CD4-positive, CD25-positive, alpha-beta regulatory T cell (primary cell): ENCODE results near the gene MSI2. TPM values are rescaled to one million over a fixed set of nuclear protein-coding genes. Genes with fewer than 3 reads are reported as not detected.
A peak's percentile ranks its signal among the peaks of the same experiment; 100 is the strongest.

Experiments
- ATAC-seq, 2 donors: fragments of 150-1000 bp; cut with Tn5 transposase; one replicate each; pipeline ENCODE4 v1.10.0; 2021; ENCODE audit warnings: low read depth in 2 of 2, moderate number of reproducible peaks in 2 of 2, moderate library complexity in 1 of 2
- DNase-seq, 3 donors: peaks; one replicate each; pipeline versions ENCODE4 v3.0.0 to v3.0.0-alpha.2; 2012 to 2022; ENCODE audit warnings: mixed read lengths in 1 of 3
- H3K27ac ChIP-seq: one replicate; pipeline ENCODE4 v1.7.0; 2013; ENCODE audit warnings: mild to moderate bottlenecking, low read length; ENCODE audit not compliant: insufficient read depth, poor library complexity, severe bottlenecking
- H3K27me3 ChIP-seq: one replicate; pipeline ENCODE4 v1.7.0; 2013; ENCODE audit warnings: low read length; ENCODE audit not compliant: control insufficient read depth, insufficient read depth
- H3K36me3 ChIP-seq: one replicate; pipeline ENCODE4 v1.7.0; 2013; ENCODE audit warnings: mild to moderate bottlenecking, low read length, moderate library complexity; ENCODE audit not compliant: control insufficient read depth, insufficient read depth
- H3K4me1 ChIP-seq: 2 replicates; pipeline ENCODE4 v1.7.0; 2013; ENCODE audit warnings: mild to moderate bottlenecking, low read length; ENCODE audit not compliant: insufficient read depth, control insufficient read depth, poor library complexity, severe bottlenecking
- H3K4me3 ChIP-seq: one replicate; pipeline ENCODE4 v1.7.0; 2013; ENCODE audit warnings: low read depth, mild to moderate bottlenecking, low read length, moderate library complexity
- H3K9me3 ChIP-seq, 2 experiments: 1 replicate in 1 of 2; 2 replicates in 1 of 2; pipeline ENCODE4 v1.7.0; 2013; ENCODE audit warnings: low read length in 2 of 2, mild to moderate bottlenecking in 1 of 2, moderate library complexity in 1 of 2; ENCODE audit not compliant: control insufficient read depth in 2 of 2
- H3K27ac Mint-ChIP-seq, 3 donors: one replicate each; pipeline ENCODE4 v1.8.0; 2020 to 2022; ENCODE audit warnings: mild to moderate bottlenecking in 3 of 3, mixed read lengths in 3 of 3, moderate library complexity in 2 of 3
- H3K27me3 Mint-ChIP-seq: one replicate; pipeline ENCODE4 v1.8.0; 2022; ENCODE audit warnings: mild to moderate bottlenecking, mixed read lengths
- H3K36me3 Mint-ChIP-seq: one replicate; pipeline ENCODE4 v1.8.0; 2020; ENCODE audit warnings: mixed read lengths
- H3K4me1 Mint-ChIP-seq, 4 donors: one replicate each; pipeline ENCODE4 v1.8.0; 2020 to 2022; ENCODE audit warnings: mixed read lengths in 4 of 4, mild to moderate bottlenecking in 1 of 4
- H3K4me3 Mint-ChIP-seq, 4 donors: one replicate each; pipeline ENCODE4 v1.8.0; 2020 to 2022; ENCODE audit warnings: mild to moderate bottlenecking in 4 of 4, mixed read lengths in 4 of 4, moderate library complexity in 3 of 4
- H3K9me3 Mint-ChIP-seq, 7 donors: one replicate each; pipeline ENCODE4 v1.8.0; 2020 to 2022; ENCODE audit warnings: mixed read lengths in 7 of 7, mild to moderate bottlenecking in 3 of 7, moderate library complexity in 2 of 7
- polyA plus RNA-seq, 4 donors: library from polyadenylated mRNA; unstranded; fragments of 300-500 nt; fragmentation: Illumina TruSeq; gene quantifications; one replicate each; pipeline ENCODE4 v1.2.3, GENCODE V29; 2021
- total RNA-seq: library from RNA; stranded (reverse); gene quantifications from one replicate; pipeline ENCODE4 v1.2.3, GENCODE V29; 2022

The MSI2 gene
- total and polyA plus RNA-seq, 5 donors from 2014 or later = 3.2 to 177 (median 3.4) TPM

DNA sequence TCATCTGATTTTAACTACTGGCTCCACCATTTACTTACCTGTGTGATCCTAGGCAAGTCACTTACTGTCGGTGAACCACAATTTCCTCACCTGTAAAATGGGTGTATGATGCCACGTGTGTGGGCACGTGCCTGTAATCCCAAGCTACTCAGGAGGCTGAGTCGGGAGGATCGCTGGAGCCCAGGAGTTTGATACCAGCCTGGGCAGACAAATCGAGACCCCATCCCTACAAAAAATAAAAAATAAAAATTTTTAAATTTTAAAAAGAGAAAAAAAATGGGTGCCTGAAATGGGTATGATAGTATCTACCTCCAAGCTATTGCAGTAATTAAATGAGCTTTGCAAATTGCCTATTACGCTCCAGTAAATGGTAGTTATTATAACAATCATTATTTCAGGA lies 263.5 kb downstream of the MSI2 start:
- H3K27me3 ChIP-seq = no peaks in the 10 kb centered on the region
- Mint-ChIP-seq H3K36me3 (no peaks in the 10 kb centered on the region), H3K9me3 (no peaks in the 10 kb centered on the region), H3K4me1 (peaks cover 0 to 22% (median 17%) of the 10 kb centered on the region in 4 donors), H3K4me3 (no peak overlapping the region), H3K27ac (no peak overlapping the region), H3K27me3 (no peaks in the 10 kb centered on the region)
- ATAC-seq = no peak
- H3K27ac ChIP-seq = no peak overlapping the region
- H3K36me3 ChIP-seq = no peaks in the 10 kb centered on the region
- no peaks in the 10 kb centered on the region for H3K4me1 ChIP-seq
- no peaks in the 10 kb centered on the region for H3K9me3 ChIP-seq
- DNase-seq = no peak
- H3K4me3 ChIP-seq = no peak overlapping the region

DNA sequence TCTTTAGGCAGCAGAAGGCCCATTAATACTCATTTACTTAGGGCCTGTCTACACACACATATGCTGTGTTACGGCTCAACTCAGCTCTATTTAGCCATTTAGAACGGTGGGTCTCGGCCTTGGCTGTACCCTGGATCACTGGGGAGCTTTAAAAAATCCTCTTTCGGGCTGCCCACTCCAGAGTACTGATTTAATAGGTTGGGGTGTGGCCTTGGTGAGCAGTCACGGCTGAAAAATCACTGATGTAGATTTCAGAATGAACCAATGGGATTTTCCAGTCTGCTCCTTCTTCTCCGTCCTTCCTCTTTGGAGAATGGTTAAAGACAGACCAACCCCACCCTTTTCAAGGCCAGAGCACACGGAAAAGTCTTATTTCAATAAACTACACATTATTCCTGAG lies 265.3 kb downstream of the MSI2 start:
- ATAC-seq = no peak
- H3K27ac Mint-ChIP-seq = no peak overlapping the region

DNA sequence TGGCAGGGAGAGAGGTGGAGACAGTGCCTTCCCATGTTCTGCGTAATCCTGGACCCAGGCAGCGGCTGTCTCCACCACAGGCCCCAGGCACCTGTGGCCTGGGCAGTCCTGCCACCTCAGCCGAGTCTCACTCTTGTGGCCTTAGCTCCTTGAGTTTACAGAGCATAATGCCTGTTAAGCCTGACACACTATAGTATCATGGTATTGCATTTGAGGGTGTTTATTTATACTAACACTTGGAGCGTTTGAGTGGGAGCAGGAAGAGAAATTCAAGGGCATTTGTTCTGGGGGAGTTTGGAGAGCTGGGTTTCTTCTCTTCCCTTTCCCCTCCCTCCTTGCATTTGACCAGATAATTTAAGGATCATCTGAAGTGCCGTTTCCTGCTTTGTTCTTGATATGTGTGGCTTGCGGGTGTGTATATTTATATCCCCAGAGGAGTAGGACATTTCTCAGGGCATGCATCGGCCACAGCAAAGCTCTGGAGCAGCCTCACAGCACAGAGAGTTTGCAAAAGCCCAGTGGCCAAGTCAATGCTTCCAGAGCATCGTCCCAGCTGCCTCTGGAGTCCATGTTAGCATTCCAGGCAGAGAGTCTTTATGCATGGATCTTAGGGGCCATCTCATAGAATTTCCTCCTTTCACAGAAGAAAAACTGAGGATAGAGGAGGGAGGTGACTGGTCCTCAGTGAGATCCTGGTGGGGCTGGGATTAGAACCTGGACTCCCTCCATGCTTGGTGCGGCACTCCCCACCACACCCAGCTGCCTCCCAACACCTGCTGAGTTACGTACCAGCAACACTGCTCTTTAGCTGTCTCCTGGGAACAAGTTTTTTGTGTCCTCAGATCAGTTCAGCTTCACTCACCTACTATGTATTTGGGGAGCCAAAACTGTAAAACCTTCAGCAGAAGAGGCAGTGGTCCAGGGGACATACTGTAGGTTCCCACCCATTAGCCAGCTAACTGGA lies 266.0 kb downstream of the MSI2 start:
- H3K27ac Mint-ChIP-seq = no peak overlapping the region
- no peak overlapping the region for H3K4me3 Mint-ChIP-seq
- Histone ChIP-seq H3K4me3 (no peak overlapping the region), H3K27ac (no peak overlapping the region), H3K36me3 (no peaks in the 10 kb centered on the region), H3K27me3 (no peaks in the 10 kb centered on the region), H3K9me3 (no peaks in the 10 kb centered on the region), H3K4me1 (no peaks in the 10 kb centered on the region)
- no peak for DNase-seq
- no peaks in the 10 kb centered on the region for H3K9me3 Mint-ChIP-seq
- no peaks in the 10 kb centered on the region for H3K27me3 Mint-ChIP-seq
- no peaks in the 10 kb centered on the region for H3K36me3 Mint-ChIP-seq
- peaks cover 0 to 27% (median 16%) of the 10 kb centered on the region in 4 donors for H3K4me1 Mint-ChIP-seq
- no peak for ATAC-seq

More for the DNA sequence above, 265.3 kb downstream of the MSI2 start:
- Mint-ChIP-seq H3K4me3 (no peak overlapping the region), H3K27me3 (no peaks in the 10 kb centered on the region), H3K36me3 (no peaks in the 10 kb centered on the region), H3K4me1 (peaks cover 0 to 30% (median 18%) of the 10 kb centered on the region in 4 donors), H3K9me3 (no peaks in the 10 kb centered on the region)
- H3K4me3 ChIP-seq = no peak overlapping the region
- no peaks in the 10 kb centered on the region for H3K9me3 ChIP-seq
- H3K4me1 ChIP-seq = no peaks in the 10 kb centered on the region
- no peak for DNase-seq
- H3K27ac ChIP-seq = no peak overlapping the region
- no peaks in the 10 kb centered on the region for H3K27me3 ChIP-seq
- H3K36me3 ChIP-seq = no peaks in the 10 kb centered on the region

DNA sequence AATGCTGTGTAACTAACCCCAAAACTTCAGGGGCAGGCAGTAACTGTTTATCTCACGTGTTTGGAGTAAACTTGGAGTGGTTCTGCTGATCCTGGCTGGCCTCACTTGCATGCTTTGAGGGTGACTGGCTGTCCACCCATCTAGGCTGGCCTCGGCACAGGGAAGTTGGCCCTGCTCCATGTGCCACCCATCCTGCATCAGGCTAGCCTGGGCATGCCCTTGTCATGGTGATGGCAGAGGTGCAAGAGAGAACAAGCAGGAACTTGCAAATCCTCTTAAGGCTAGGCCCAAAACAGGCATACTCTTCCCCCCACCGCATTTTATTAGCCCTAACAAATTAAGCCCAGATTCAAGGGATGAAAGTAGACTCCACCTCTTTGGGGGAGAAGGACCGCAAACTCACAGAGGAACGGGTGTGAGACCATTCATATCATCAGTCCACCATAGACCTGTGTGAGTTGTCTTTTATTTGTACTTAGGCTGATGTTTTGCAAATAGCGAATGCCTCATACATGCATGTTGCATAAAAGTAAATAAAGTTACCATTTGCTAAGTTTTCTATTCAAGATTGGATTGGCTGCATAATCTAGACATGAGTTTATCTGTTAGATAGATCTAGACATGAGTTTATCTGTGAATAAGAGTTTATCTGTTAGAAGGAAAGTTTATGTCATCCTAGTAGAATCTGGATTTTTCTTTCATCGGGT lies 267.8 kb downstream of the MSI2 start:
- Histone ChIP-seq H3K36me3 (no peaks in the 10 kb centered on the region), H3K9me3 (no peaks in the 10 kb centered on the region), H3K4me1 (no peaks in the 10 kb centered on the region), H3K27ac (no peak overlapping the region), H3K27me3 (no peaks in the 10 kb centered on the region), H3K4me3 (no peak overlapping the region)
- DNase-seq (no peak), ATAC-seq (no peak)
- Mint-ChIP-seq H3K9me3 (no peaks in the 10 kb centered on the region), H3K4me1 (peaks cover 0 to 25% (median 16%) of the 10 kb centered on the region in 4 donors), H3K4me3 (no peak overlapping the region), H3K27ac (peak overlapping the region in 2 of 3 donors; percentile 64 to 80), H3K36me3 (no peaks in the 10 kb centered on the region), H3K27me3 (no peaks in the 10 kb centered on the region)

DNA sequence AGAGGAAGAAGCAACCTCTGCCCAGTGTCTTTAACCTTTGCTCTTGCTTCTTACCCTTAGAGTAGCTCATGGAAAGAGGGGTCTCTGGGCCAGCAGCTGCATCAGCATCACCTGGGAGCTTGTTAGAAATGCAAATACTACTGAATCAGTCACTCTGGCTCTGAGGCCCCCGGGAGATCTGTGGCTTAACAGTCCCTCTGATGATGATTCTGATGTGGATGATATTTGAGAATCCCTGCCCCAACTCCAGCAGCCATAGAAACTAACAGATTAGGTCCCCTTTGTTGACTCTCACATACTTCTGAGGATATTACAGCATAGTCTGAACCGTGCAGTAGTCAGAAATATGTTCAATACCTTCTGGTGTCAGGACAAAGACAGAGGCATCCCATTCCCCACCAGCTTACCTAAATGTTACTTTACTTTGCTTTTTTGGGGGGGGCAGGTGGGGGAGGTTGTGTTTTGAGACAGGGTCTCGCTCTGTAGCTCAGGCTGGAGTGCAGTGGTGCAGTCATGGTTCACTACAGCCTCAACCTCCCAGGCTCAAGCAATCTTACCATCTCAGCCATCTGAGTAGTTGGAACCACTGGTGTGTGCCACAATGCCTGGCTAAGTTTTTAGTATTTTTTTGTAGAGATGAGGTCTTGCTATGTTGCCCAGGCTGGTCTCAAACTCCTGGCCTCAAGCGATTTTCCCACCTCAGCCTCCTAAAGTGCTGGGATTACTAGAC lies 268.7 kb downstream of the MSI2 start:
- H3K27ac ChIP-seq = no peak overlapping the region
- Mint-ChIP-seq H3K27ac (peak overlapping the region in 2 of 3 donors; percentile 64 to 80), H3K9me3 (no peaks in the 10 kb centered on the region), H3K36me3 (peaks cover 4% of the 10 kb centered on the region), H3K4me1 (peaks cover 4 to 34% (median 23%) of the 10 kb centered on the region in 4 donors), H3K4me3 (no peak overlapping the region), H3K27me3 (no peaks in the 10 kb centered on the region)
- no peaks in the 10 kb centered on the region for H3K9me3 ChIP-seq
- no peak overlapping the region for H3K4me3 ChIP-seq
- peaks cover 4% of the 10 kb centered on the region for H3K4me1 ChIP-seq
- no peak for ATAC-seq
- no peaks in the 10 kb centered on the region for H3K27me3 ChIP-seq
- H3K36me3 ChIP-seq = no peaks in the 10 kb centered on the region
- no peak for DNase-seq

DNA sequence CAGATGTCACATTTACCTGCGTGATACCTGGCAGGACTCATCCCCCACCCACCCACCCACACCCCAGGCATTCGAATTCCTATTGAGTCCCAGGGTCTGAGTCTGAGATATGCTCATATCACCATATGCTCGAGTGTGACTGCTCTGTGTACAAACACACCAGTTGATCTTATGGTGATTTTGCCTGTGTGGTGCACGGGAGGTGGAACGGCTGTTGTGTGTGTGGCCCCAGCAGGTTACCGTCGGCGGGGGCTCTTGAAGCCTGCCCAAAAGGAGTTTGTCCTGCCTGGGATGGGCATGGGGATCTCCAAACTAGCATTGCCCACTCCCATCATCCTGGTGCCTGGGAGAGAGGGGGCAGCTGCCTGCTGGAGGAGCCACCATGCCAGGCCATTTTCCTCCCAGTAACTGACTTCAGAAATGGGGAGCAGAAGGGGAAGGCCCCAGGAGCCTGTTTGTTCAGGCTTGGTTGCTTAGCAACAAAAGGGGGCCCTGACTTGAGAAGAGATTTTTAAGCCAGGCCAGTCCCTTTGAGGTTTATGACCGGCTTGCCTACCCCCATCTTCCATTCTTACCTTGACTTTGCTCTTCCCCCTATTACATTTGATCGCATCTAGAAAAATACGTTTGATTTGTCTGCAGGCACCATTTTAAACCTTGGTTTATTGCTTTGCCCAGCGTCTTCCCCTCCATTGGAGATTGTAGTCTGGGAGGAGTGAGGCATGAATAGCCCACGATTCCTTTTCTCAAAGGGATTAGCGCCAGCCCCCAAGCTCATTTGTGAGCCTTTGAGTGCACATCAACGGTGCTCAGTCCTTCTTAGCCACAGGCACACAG lies 271.1 kb downstream of the MSI2 start:
- H3K36me3 Mint-ChIP-seq = peaks cover 22% of the 10 kb centered on the region
- no peak for ATAC-seq
- no peaks in the 10 kb centered on the region for H3K27me3 Mint-ChIP-seq
- H3K4me3 ChIP-seq = no peak overlapping the region
- no peaks in the 10 kb centered on the region for H3K9me3 Mint-ChIP-seq
- H3K36me3 ChIP-seq = no peaks in the 10 kb centered on the region
- H3K4me1 Mint-ChIP-seq = peaks cover 4 to 48% (median 31%) of the 10 kb centered on the region in 4 donors
- no peak for DNase-seq
- H3K4me3 Mint-ChIP-seq = no peak overlapping the region
- H3K27me3 ChIP-seq = no peaks in the 10 kb centered on the region
- no peak overlapping the region for H3K27ac Mint-ChIP-seq
- H3K9me3 ChIP-seq = no peaks in the 10 kb centered on the region
- peaks cover 10% of the 10 kb centered on the region for H3K4me1 ChIP-seq
- no peak overlapping the region for H3K27ac ChIP-seq

DNA sequence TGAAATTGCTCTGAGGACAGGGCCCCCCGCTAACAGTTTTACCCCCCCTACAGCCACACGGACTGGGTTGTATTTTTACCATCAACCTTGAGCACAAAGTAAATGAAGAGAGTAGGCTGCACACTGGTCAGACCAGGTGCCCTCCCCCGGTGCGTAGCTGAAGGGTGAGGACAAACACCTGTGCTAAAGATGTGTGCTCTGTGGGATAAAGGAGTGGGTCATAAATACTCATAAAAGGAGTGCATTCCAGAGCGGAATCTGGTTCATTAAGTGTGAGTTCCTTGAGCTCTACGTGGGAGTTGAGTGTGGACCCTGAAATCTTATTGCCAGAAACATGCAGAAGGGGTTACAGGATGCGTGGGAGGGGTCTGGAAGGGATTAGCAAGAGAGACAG lies 271.7 kb downstream of the MSI2 start:
- H3K36me3 Mint-ChIP-seq = peaks cover 23% of the 10 kb centered on the region
- Histone ChIP-seq H3K4me1 (peaks cover 10% of the 10 kb centered on the region), H3K4me3 (no peak overlapping the region), H3K9me3 (no peaks in the 10 kb centered on the region), H3K27ac (no peak overlapping the region), H3K36me3 (no peaks in the 10 kb centered on the region), H3K27me3 (no peaks in the 10 kb centered on the region)
- no peak overlapping the region for H3K27ac Mint-ChIP-seq
- peaks cover 4 to 48% (median 30%) of the 10 kb centered on the region in 4 donors for H3K4me1 Mint-ChIP-seq
- DNase-seq = no peak
- H3K9me3 Mint-ChIP-seq = no peaks in the 10 kb centered on the region
- H3K4me3 Mint-ChIP-seq = no peak overlapping the region
- H3K27me3 Mint-ChIP-seq = no peaks in the 10 kb centered on the region
- ATAC-seq = no peak
